Astrocyte of the spinal cord (primary cell): Measurements from ENCODE around the gene KAT7.

ENCODE experiments used
- DNase-seq: peaks from one replicate; pipeline ENCODE4 v3.0.0; 2011; ENCODE audit warnings: low read depth, low spot score
- H3K4me3 ChIP-seq: 2 replicates; pipeline ENCODE4 v1.5.1; 2011; ENCODE audit warnings: low read depth, mild to moderate bottlenecking, low read length, moderate library complexity
- in situ Hi-C: cut with HindIII; loops from 2 replicates; pipeline ENCODE4 v1.10.0; 2017; ENCODE audit warnings: low sequenced_read_pairs
- TF ChIP-seq, protein P1 (sequence below): IDR thresholded peaks from 2 replicates; pipeline ENCODE4 v1.5.1; 2012; ENCODE audit warnings: low read depth, mild to moderate bottlenecking, low read length, inconsistent platforms

The KAT7 gene

DNA sequence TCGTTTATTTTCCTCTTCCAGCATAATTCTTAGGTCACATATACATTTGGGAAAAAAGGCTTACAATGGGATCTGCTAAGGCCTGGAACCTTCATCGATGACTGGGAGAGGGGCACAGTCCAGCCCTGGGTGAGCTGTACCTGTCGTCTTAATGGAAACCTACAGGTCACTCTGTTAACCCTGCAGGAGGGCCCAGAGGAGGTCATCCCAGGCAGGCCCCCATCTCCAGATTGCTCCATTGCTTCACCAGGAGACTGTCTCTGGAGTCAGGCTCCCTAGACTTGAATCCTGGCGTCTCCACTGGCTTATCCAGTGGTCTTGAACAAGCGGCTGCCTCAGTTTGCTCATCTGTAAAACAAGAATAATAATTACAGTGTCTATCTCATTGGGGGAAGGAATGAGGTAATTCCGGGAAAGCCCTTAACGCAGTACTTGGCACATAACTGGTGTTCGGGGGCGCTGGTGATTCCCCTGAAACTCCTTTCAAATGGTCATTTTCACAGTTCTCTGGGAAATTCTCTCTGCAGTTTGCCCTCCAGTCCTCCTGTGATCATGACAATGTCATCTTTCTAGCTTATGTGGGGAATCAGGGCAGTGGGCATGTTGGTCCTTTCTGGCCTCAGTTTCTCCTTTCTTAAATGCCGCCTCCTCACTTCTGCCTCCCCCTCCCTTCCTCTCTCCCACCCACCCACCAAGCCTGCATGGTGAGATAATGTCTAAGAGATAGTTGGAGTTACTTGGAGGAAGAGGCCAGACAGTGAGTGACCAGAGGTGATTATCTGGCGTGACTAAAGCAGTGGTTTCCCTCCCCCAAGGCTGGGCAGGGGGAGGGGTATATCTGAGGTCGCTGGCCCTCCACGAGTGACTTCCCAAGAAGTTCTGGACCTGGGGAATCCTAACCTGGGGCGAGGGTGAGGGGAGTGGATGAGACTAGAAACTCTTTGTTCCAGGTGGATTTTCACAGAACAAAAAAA lies 90.7 kb downstream of the KAT7 start:
- in situ Hi-C loops = no loop called here
- H3K4me3 ChIP-seq = no peak overlapping the region
- TF ChIP-seq, protein P1, sequence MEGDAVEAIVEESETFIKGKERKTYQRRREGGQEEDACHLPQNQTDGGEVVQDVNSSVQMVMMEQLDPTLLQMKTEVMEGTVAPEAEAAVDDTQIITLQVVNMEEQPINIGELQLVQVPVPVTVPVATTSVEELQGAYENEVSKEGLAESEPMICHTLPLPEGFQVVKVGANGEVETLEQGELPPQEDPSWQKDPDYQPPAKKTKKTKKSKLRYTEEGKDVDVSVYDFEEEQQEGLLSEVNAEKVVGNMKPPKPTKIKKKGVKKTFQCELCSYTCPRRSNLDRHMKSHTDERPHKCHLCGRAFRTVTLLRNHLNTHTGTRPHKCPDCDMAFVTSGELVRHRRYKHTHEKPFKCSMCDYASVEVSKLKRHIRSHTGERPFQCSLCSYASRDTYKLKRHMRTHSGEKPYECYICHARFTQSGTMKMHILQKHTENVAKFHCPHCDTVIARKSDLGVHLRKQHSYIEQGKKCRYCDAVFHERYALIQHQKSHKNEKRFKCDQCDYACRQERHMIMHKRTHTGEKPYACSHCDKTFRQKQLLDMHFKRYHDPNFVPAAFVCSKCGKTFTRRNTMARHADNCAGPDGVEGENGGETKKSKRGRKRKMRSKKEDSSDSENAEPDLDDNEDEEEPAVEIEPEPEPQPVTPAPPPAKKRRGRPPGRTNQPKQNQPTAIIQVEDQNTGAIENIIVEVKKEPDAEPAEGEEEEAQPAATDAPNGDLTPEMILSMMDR = no peak
- DNase-seq = no peak

DNA sequence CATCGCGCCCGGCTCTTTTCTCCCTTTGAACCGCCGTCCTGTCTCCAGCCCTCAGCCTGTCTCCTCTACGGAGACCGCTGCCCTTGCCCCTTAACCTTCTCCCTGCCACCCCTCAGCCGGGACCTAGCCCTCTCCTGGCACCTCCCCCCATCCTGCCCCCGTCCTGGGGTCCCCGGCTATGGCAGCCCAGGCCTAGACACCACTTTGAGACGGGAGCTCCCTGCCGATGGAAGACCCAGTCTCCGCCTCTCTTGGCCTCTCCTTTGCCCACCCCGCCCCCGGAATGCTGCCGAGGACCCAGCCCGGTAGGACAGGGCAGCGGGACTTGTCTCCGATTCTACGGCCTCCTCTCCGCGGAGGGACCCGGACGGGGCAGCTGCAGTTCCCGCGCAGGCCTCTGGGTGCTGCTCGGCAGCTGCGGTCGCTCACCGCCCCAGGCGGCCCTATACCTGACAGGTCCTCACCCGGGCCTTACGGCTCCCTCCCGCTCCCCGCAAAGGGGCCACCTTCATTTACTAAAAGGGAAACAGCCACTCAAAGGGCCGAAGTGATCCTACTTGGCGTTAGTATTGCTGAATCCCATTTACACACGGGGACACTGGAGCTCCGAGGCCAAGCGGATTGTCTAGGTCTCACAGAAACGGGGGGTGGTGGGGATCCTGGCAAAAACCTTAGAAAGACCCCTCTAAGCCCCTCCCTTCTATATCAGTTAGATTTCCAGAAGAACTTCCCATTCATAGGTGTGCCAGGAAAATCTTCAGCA lies 92.0 kb downstream of the KAT7 start:
- TF ChIP-seq, protein P1 = peak; percentile 98
- no peak overlapping the region for H3K4me3 ChIP-seq
- DNase-seq = peak; percentile 51
- in situ Hi-C loops = no loop called here

DNA sequence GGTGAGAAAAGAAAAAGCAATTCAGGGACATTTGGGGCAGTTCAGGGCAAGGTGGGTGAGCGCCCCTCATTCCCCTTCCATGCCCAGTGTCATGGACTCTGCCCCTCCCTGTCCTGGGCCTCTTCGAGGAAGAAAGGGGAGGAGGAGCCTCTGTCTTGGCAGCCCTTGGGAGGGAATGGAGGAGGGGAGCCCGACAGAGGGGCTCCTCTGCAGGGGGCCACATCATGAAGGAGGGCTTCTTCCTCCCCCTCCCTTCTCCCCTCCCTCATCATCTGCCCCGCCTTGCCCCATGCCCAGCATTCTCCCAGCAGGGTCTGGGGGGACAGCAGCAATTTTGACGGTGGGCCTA lies 92.5 kb downstream of the KAT7 start:
- in situ Hi-C loops = no loop called here
- TF ChIP-seq, protein P1 = no peak

DNA sequence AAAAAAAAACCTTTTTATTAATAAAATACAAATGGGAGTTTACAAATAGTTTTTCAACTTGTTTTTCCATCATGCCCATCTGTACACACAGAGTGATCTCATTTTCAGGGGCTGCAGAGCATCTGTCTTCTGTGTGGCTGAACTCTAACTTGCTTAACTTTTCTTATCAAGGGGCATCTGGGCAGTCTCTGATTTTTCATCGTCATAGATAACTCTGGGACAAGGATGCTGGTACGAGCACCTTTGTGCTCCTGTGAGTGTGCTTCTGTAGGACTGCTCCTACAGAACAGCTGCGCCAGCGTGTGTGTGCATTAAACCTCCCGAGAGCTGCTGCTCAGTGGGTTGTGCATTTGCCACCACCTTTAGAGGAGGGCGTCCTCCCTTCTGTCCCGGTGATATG lies 94.0 kb downstream of the KAT7 start:
- in situ Hi-C loops = no loop called here
- no peak overlapping the region for H3K4me3 ChIP-seq
- no peak for DNase-seq
- TF ChIP-seq, protein P1 = no peak

More for the DNA sequence above, 92.5 kb downstream of the KAT7 start:
- DNase-seq = no peak
- H3K4me3 ChIP-seq = no peak overlapping the region
